ENCODE data around the gene DOCK11. TPM values are rescaled to one million over a fixed set of nuclear protein-coding genes. Genes with fewer than 3 reads are reported as not detected.

DOCK11 gene
- total and polyA plus RNA-seq, 2 donors (not counting 1 experiment from before 2014, with no cell fraction given): 31.0 to 83.5 TPM

DNA sequence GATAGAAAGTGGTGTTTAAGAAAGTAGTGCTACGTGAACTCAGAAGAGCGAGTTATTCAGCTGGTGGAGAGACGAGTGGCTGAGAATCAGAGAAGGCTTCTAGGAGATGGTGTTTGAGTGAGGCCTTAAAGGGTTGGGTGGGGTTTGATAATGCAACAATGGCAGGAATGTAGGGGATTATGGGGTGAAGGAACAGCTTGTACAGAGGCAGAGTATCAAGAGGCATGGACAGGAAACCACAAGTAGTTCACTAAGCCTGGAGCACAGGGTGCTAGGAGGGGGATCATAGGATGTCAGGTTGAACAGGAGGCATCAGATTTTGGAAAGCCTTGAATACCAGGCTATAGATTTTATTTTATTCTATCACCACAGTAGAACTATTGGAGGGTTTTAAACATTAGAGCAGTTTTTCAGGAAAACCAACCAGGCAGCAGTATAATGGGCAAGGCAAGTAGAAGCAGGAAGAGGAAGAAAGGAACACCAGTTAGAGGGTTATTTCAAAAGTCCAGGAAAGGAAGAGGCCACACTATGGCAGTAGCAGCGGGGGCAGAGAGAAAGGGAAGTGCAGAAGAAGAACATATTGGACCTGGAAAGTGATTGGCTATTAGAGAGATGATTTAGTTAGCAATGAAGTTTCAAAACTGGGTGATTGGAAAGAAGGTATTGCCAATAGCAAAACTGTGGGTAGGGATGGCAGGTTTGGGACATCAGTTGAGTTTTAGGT is 99.2 kb downstream of the DOCK11 start:
- Histone ChIP-seq H4K20me1 (ENCODE audit: control insufficient read depth, insufficient read depth, low read length, poor library complexity, severe bottlenecking) (no peaks in the 10 kb centered on the region), H3K9ac (ENCODE audit: low read length) (no peak overlapping the region), H3K79me2 (ENCODE audit: control insufficient read depth, insufficient read depth, low read length) (no peaks in the 10 kb centered on the region), H3K36me3 (replicated peaks in 1 of 2; ENCODE audit: control extremely low read depth in 1 of 2, control insufficient read depth in 1 of 2, extremely low read depth in 1 of 2, insufficient read depth in 2 of 2, low read length in 1 of 2) (peaks cover 3 to 60% of the 10 kb centered on the region in 2 experiments), H3K9me3 (ENCODE audit: control extremely low read depth in 1 of 3, control insufficient read depth in 2 of 3, insufficient read depth in 1 of 3, low read length in 2 of 3) (no peaks in the 10 kb centered on the region), H3K4me1 (ENCODE audit: control insufficient read depth in 2 of 2, insufficient read depth in 2 of 2, low read length in 2 of 2) (no peaks in the 10 kb centered on the region), H3K27me3 (replicated peaks in 1 of 4; ENCODE audit: control extremely low read depth in 1 of 4, control insufficient read depth in 3 of 4, insufficient read depth in 4 of 4, low read length in 3 of 4) (no peaks in the 10 kb centered on the region), H3K27ac (ENCODE audit: low read length in 2 of 2) (peak overlapping the region in 1 of 2 donors; percentile 37), H3K4me3 (ENCODE audit: control extremely low read depth in 1 of 5, extremely low read depth in 1 of 5, insufficient read depth in 1 of 5, low read depth in 2 of 5, low read length in 4 of 5) (no peak overlapping the region), H2AFZ (ENCODE audit: insufficient read depth, low read depth, low read length, poor library complexity, severe bottlenecking) (no peak overlapping the region), H3K4me2 (replicated peaks; ENCODE audit: low read depth, low read length, poor library complexity, severe bottlenecking) (no peak overlapping the region)
- Mint-ChIP-seq H3K4me1 (peaks cover 11% of the 10 kb centered on the region), H3K9me3 (ENCODE audit: insufficient read depth) (no peaks in the 10 kb centered on the region), H3K27ac (peak overlapping the region; percentile 73), H3K27me3 (no peaks in the 10 kb centered on the region), H3K4me3 (no peak overlapping the region)
- TF ChIP-seq, protein P1, sequence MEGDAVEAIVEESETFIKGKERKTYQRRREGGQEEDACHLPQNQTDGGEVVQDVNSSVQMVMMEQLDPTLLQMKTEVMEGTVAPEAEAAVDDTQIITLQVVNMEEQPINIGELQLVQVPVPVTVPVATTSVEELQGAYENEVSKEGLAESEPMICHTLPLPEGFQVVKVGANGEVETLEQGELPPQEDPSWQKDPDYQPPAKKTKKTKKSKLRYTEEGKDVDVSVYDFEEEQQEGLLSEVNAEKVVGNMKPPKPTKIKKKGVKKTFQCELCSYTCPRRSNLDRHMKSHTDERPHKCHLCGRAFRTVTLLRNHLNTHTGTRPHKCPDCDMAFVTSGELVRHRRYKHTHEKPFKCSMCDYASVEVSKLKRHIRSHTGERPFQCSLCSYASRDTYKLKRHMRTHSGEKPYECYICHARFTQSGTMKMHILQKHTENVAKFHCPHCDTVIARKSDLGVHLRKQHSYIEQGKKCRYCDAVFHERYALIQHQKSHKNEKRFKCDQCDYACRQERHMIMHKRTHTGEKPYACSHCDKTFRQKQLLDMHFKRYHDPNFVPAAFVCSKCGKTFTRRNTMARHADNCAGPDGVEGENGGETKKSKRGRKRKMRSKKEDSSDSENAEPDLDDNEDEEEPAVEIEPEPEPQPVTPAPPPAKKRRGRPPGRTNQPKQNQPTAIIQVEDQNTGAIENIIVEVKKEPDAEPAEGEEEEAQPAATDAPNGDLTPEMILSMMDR (IDR thresholded peaks at IDR 0.05): no peak
- TF ChIP-seq EZH2 (IDR thresholded peaks at IDR 0.05; ENCODE audit: borderline replicate concordance, insufficient read depth, low read depth, low read length, poor library complexity, severe bottlenecking): no peak
- POLR2A ChIA-PET: no interaction called here
- DNase-seq (no peak), ATAC-seq (ENCODE audit: low read depth) (no peak)
- WGBS (ENCODE audit: insufficient coverage): 89% methylated on average over 4 of the region's 4 CpGs
- intact Hi-C loops (cut with micrococcal nuclease): no loop called here
- CTCF ChIA-PET: interaction anchor here (1.0 to 1.2 kb wide), 2 partner anchors 135 to 414 kb away, joined by 3 to 4 read pairs; no protein-coding TSS in a partner anchor

DNA sequence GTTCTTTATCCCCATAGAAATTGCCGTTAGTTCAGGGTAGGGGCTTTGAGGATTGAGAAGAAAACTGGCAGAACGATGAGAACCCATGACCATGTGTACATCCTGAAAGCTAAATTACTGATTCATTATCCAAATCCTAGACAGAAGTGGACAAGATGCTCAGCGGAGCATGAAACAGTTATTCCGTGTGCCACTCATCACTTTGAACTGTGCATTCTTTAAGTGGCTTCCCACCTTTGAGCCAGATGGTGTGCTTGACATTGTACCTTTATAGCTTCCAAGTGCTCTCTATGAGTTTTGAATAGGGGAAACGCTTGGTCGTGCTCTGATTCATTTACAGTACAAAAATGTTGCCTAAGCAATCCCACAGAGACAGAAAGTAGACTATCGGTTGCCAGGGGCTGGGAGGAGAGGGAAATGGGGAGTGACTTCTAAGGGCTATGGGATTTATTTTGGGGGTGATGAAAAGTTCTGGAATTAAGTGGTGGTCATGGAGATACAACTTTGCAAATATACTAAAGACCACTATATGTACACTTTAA is 100.0 kb downstream of the DOCK11 start:
- Mint-ChIP-seq H3K9me3 (ENCODE audit: insufficient read depth) (no peaks in the 10 kb centered on the region), H3K4me1 (peaks cover 11% of the 10 kb centered on the region), H3K4me3 (no peak overlapping the region), H3K27ac (peak overlapping the region; percentile 17), H3K27me3 (no peaks in the 10 kb centered on the region)
- ChIA-PET POLR2A (no interaction called here), CTCF (interaction anchor here (1.0 kb wide), 1 partner anchor 413 kb away, joined by 3 read pairs; no protein-coding TSS in a partner anchor)
- no peaks in the 10 kb centered on the region for H3K79me2 ChIP-seq (ENCODE audit: control insufficient read depth, insufficient read depth, low read length)
- no peak overlapping the region for H3K4me3 ChIP-seq (ENCODE audit: control extremely low read depth in 1 of 5, extremely low read depth in 1 of 5, insufficient read depth in 1 of 5, low read depth in 2 of 5, low read length in 4 of 5)
- peaks cover 3 to 54% of the 10 kb centered on the region in 2 experiments for H3K36me3 ChIP-seq (replicated peaks in 1 of 2; ENCODE audit: control extremely low read depth in 1 of 2, control insufficient read depth in 1 of 2, extremely low read depth in 1 of 2, insufficient read depth in 2 of 2, low read length in 1 of 2)
- no peak for TF ChIP-seq EZH2 (IDR thresholded peaks at IDR 0.05; ENCODE audit: borderline replicate concordance, insufficient read depth, low read depth, low read length, poor library complexity, severe bottlenecking)
- TF ChIP-seq, protein P1 (IDR thresholded peaks at IDR 0.05): no peak
- intact Hi-C loops (cut with micrococcal nuclease): no loop called here
- no peak overlapping the region for H2AFZ ChIP-seq (ENCODE audit: insufficient read depth, low read depth, low read length, poor library complexity, severe bottlenecking)
- no peaks in the 10 kb centered on the region for H3K9me3 ChIP-seq (ENCODE audit: control extremely low read depth in 1 of 3, control insufficient read depth in 2 of 3, insufficient read depth in 1 of 3, low read length in 2 of 3)
- H3K27me3 ChIP-seq (replicated peaks in 1 of 4; ENCODE audit: control extremely low read depth in 1 of 4, control insufficient read depth in 3 of 4, insufficient read depth in 4 of 4, low read length in 3 of 4): no peaks in the 10 kb centered on the region
- H4K20me1 ChIP-seq (ENCODE audit: control insufficient read depth, insufficient read depth, low read length, poor library complexity, severe bottlenecking): no peaks in the 10 kb centered on the region
- H3K9ac ChIP-seq (ENCODE audit: low read length): no peak overlapping the region
- H3K4me2 ChIP-seq (replicated peaks; ENCODE audit: low read depth, low read length, poor library complexity, severe bottlenecking): no peak overlapping the region
- DNase-seq: no peak
- no peaks in the 10 kb centered on the region for H3K4me1 ChIP-seq (ENCODE audit: control insufficient read depth in 2 of 2, insufficient read depth in 2 of 2, low read length in 2 of 2)
- peak overlapping the region in 1 of 2 donors; percentile 37 for H3K27ac ChIP-seq (ENCODE audit: low read length in 2 of 2)
- no peak for ATAC-seq (ENCODE audit: low read depth)
- 0% methylated on average over 2 of the region's 7 CpGs for WGBS (ENCODE audit: insufficient coverage)
